Parathyroid adenoma (tissue), 2 donors: Measurements from ENCODE around the gene ITCH.
"Not testable (repeated sequence)": the region's sequence is repeated elsewhere in the genome, so short reads cannot be mapped to it uniquely, and the experiment has no call there.

Source experiments
- H2AFZ ChIP-seq: fragments of 300-600 bp; sonication (generic); one replicate; pipeline ENCODE4 v1.7.0; 2017; ENCODE audit warnings: antibody characterized with exemption, mild to moderate bottlenecking
- H3K27ac ChIP-seq: fragments of 300-600 bp; sonication (generic); one replicate; pipeline ENCODE4 v1.7.0; 2017
- H3K27me3 ChIP-seq: fragments of 300-600 bp; sonication (generic); one replicate; pipeline ENCODE4 v1.7.0; 2017; ENCODE audit warnings: low read length; ENCODE audit not compliant: control insufficient read depth, insufficient read depth
- H3K36me3 ChIP-seq: fragments of 300-600 bp; sonication (generic); one replicate; pipeline ENCODE4 v1.7.0; 2017; ENCODE audit warnings: low read length; ENCODE audit not compliant: control insufficient read depth, insufficient read depth
- H3K4me1 ChIP-seq: fragments of 300-600 bp; sonication (generic); one replicate; pipeline ENCODE4 v1.7.0; 2017; ENCODE audit warnings: control low read depth
- H3K4me2 ChIP-seq: fragments of 300-600 bp; sonication (generic); one replicate; pipeline ENCODE4 v1.7.0; 2017; ENCODE audit warnings: low read length
- H3K4me3 ChIP-seq: fragments of 300-600 bp; sonication (generic); one replicate; pipeline ENCODE4 v1.7.0; 2017; ENCODE audit warnings: low read depth, low read length
- H3K79me2 ChIP-seq: fragments of 300-600 bp; sonication (generic); one replicate; pipeline ENCODE4 v1.7.0; 2017; ENCODE audit warnings: control low read depth
- H3K9ac ChIP-seq: fragments of 300-600 bp; sonication (generic); one replicate; pipeline ENCODE4 v1.7.0; 2017; ENCODE audit warnings: mild to moderate bottlenecking
- H3K9me3 ChIP-seq: fragments of 300-600 bp; sonication (generic); one replicate; pipeline ENCODE4 v1.7.0; 2017; ENCODE audit warnings: low read length; ENCODE audit not compliant: control insufficient read depth
- CTCF ChIP-seq: fragments of 300-600 bp; sonication (generic); IDR thresholded peaks from one replicate; pipeline ENCODE4 v1.7.0; 2017; ENCODE audit warnings: antibody characterized with exemption, mild to moderate bottlenecking
- donor health status: primary hyperparathyroidism.

The ITCH gene

DNA sequence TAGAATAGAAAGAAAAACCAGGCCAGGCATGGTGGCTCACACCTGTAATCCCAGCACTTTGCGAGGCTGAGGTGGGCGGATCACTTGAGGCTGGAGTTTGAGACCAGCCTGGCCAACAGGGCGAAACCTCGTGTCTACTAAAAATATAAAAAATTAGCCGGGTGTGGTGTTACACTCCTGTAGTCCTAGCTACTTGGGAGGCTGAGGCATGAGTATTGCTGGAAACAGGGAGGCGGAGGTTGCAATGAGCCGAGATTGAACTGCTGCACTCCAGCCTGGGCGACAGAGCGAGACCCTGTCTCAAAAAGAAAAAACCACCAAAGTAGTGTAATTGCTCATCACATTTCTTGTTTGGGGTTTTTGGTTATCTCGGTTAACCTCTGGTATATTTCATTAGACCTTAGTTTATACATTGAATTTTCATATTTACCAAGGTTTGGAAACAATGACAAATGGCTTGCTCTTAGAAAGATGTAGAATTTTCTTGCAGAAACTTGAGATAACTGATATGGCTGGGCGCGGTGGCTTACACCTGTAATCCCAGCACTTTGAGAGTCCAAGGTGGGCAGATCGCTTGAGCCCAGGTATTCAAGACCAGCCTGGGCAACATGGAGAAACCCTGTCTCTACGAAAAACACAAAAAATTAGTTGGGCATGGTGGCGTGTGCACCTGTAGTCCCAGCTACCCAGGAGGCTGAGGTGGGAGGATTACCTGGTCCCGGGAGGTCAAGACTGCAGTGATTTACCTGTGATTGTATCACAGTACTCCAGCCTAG is 14.2 kb downstream of the ITCH start:
- no peak for TF ChIP-seq CTCF
- Histone ChIP-seq H3K36me3 (no peaks in the 10 kb centered on the region), H3K27ac (no peak overlapping the region), H3K9me3 (no peaks in the 10 kb centered on the region), H3K4me3 (no peak overlapping the region), H3K4me2 (no peak overlapping the region), H3K79me2 (peaks cover 44% of the 10 kb centered on the region), H3K9ac (no peak overlapping the region), H3K27me3 (no peaks in the 10 kb centered on the region), H2AFZ (no peak overlapping the region), H3K4me1 (no peaks in the 10 kb centered on the region)

- no peak overlapping the region for H3K4me3 ChIP-seq
- no peak overlapping the region for H3K4me2 ChIP-seq
- no peak for TF ChIP-seq CTCF
- no peak overlapping the region for H2AFZ ChIP-seq
- H3K9ac ChIP-seq, result no peak overlapping the region
- no peak overlapping the region for H3K27ac ChIP-seq
- no peaks in the 10 kb centered on the region for H3K4me1 ChIP-seq
- no peaks in the 10 kb centered on the region for H3K36me3 ChIP-seq
- H3K27me3 ChIP-seq, result no peaks in the 10 kb centered on the region
- H3K79me2 ChIP-seq, result peaks cover 33% of the 10 kb centered on the region
- H3K9me3 ChIP-seq, result no peaks in the 10 kb centered on the region
Observed at GRCh38 chr20:34382174-34382573, 19.1 kb downstream of the ITCH start.

DNA sequence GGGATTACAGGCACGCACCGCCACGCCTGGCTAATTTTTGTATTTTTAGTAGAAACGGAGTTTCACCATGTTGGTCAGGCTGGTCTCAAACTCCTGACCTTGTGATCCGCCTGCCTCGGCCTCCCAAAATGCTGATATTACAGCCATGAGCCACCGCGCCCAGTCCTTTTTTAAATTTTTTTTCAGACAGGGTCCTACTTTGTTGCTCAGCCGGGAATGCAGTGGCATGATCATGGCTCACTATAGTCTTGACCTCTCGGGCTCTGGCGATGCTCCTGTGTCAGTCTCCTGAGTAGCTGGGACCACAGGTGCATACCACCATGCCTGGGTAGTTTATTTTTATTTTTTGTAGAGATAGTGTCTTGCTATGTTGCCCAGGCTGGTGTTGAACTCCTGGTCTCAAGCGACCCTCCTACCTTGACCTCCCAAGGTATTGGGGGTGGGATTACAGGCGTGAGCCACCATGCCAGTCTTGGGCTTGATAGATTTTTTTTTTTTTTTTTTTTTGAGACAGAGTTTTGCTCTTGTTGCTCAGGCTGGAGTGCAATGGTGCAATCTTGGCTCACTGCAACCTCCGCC is 19.9 kb downstream of the ITCH start:
- H3K27ac ChIP-seq, H3K4me3 ChIP-seq, H2AFZ ChIP-seq, H3K36me3 ChIP-seq, H3K9me3 ChIP-seq, H3K4me1 ChIP-seq, H3K4me2 ChIP-seq, H3K27me3 ChIP-seq, H3K9ac ChIP-seq: not testable (repeated sequence)
- H3K79me2 ChIP-seq, result peaks cover 32% of the 10 kb centered on the region

DNA sequence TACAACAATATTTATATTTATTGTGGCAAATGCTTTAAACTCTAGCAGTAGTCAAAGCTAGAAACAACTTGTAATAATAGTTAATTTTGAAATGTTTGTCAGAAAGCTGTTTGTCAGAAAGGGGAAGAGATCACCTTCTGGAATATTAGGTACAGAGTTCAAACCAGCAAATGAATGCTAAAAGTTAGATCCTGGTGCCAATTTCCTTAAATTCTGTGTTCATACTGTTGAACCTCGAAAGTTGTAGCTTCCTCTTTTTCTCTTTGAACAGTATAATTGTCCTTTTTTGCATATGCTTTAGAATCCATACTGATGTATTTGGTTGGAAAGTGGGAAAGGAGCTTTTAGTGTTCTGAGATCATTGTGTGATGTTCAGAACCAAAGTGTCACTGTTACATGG is 22.4 kb downstream of the ITCH start:
- Histone ChIP-seq H2AFZ (no peak overlapping the region), H3K27me3 (no peaks in the 10 kb centered on the region), H3K27ac (no peak overlapping the region), H3K4me2 (no peak overlapping the region), H3K4me1 (no peaks in the 10 kb centered on the region), H3K79me2 (peaks cover 32% of the 10 kb centered on the region), H3K9me3 (no peaks in the 10 kb centered on the region), H3K9ac (no peak overlapping the region), H3K36me3 (no peaks in the 10 kb centered on the region), H3K4me3 (no peak overlapping the region)
- no peak for TF ChIP-seq CTCF

- Histone ChIP-seq H2AFZ (no peak overlapping the region), H3K27ac (no peak overlapping the region), H3K79me2 (peaks cover 26% of the 10 kb centered on the region), H3K4me3 (no peak overlapping the region), H3K9ac (no peak overlapping the region), H3K9me3 (no peaks in the 10 kb centered on the region), H3K27me3 (no peaks in the 10 kb centered on the region), H3K4me1 (no peaks in the 10 kb centered on the region), H3K4me2 (no peak overlapping the region), H3K36me3 (no peaks in the 10 kb centered on the region)
- TF ChIP-seq CTCF, result no peak
Observed at GRCh38 chr20:34388000-34388399, 24.9 kb downstream of the ITCH start.
